Thyroid gland (tissue), 4 donors: ENCODE data around the gene MLLT6.

Experiments used
- POLR2A ChIP-seq, 2 donors: fragments of 450-650 bp; IDR thresholded peaks; one replicate each; pipeline ENCODE4 v1.6.1; 2017; ENCODE audit warnings: antibody characterized with exemption in 2 of 2, mild to moderate bottlenecking in 2 of 2, moderate library complexity in 1 of 2
- TF ChIP-seq, protein P1 (sequence below), 6 experiments: fragments of 200-600 bp in 3 of 6; fragments of 450-650 bp in 3 of 6; sonication (generic) in 3 of 6; IDR thresholded peaks; one replicate each; pipeline ENCODE4 v1.5.1; 2016 to 2019; ENCODE audit warnings: antibody characterized with exemption in 6 of 6, mild to moderate bottlenecking in 2 of 6, inconsistent platforms in 1 of 6, moderate library complexity in 1 of 6

GRCh38 chr17:38762231-38762630 lies 57.2 kb downstream of the MLLT6 start:
- TF ChIP-seq, protein P1, sequence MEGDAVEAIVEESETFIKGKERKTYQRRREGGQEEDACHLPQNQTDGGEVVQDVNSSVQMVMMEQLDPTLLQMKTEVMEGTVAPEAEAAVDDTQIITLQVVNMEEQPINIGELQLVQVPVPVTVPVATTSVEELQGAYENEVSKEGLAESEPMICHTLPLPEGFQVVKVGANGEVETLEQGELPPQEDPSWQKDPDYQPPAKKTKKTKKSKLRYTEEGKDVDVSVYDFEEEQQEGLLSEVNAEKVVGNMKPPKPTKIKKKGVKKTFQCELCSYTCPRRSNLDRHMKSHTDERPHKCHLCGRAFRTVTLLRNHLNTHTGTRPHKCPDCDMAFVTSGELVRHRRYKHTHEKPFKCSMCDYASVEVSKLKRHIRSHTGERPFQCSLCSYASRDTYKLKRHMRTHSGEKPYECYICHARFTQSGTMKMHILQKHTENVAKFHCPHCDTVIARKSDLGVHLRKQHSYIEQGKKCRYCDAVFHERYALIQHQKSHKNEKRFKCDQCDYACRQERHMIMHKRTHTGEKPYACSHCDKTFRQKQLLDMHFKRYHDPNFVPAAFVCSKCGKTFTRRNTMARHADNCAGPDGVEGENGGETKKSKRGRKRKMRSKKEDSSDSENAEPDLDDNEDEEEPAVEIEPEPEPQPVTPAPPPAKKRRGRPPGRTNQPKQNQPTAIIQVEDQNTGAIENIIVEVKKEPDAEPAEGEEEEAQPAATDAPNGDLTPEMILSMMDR (IDR thresholded peaks at IDR 0.05): no peak
- no peak for TF ChIP-seq POLR2A (IDR thresholded peaks at IDR 0.05)
